K562 (cell line): ENCODE measurements around the gene PPP1R15A. TPM values are rescaled to one million over a fixed set of nuclear protein-coding genes. Genes with fewer than 3 reads are reported as not detected.

ENCODE experiments used
- CEBPG ChIP-seq, 3 experiments: fragments of 200-800 bp in 1 of 3; sonication (Bioruptor generic) in 1 of 3; sonication (generic) in 1 of 3; formaldehyde crosslinking in 1 of 3; IDR thresholded peaks in 2 of 3; conservative IDR thresholded peaks in 1 of 3; 2 replicates each; pipeline versions ENCODE4 v1.6.1 to v1.8.0; 2016 to 2022; ENCODE audit warnings: missing compliant biosample characterization in 2 of 3, missing genetic modification characterization in 2 of 3, mild to moderate bottlenecking in 1 of 3, missing genetic modification reagents in 1 of 3
- CHD4 ChIP-seq: fragments of 200-600 bp; sonication (generic); IDR thresholded peaks from 3 replicates; pipeline ENCODE4 v1.6.1; 2012; ENCODE audit warnings: low read depth, mild to moderate bottlenecking, mixed read lengths, low read length, inconsistent platforms; ENCODE audit not compliant: insufficient read depth, insufficient replicate concordance, poor library complexity, severe bottlenecking
- ESRRB ChIP-seq: fragments of 250-450 bp; sonication (Bioruptor Pico); IDR thresholded peaks from 2 replicates; pipeline ENCODE4 v1.5.0; 2020; ENCODE audit warnings: mild to moderate bottlenecking, moderate library complexity, borderline replicate concordance
- GABPA ChIP-seq: fragments of 200-800 bp; sonication (Bioruptor generic); conservative IDR thresholded peaks from 2 replicates; pipeline ENCODE4 v1.6.1; 2016; ENCODE audit warnings: low read depth, missing genetic modification characterization, missing compliant biosample characterization
- GABPB2 ChIP-seq: fragments of 250-450 bp; sonication (Bioruptor Pico); conservative IDR thresholded peaks from 2 replicates; pipeline ENCODE4 v1.5.1; 2021; ENCODE audit warnings: mild to moderate bottlenecking
- ILF3 ChIP-seq: fragments of 450-650 bp; IDR thresholded peaks from 2 replicates; pipeline ENCODE4 v1.6.1; 2018; ENCODE audit warnings: antibody characterized with exemption, mild to moderate bottlenecking, moderate library complexity, borderline replicate concordance
- JUNB ChIP-seq: fragments of 450-650 bp; formaldehyde crosslinking; conservative IDR thresholded peaks from 2 replicates; pipeline ENCODE4 v1.4.0; 2020; ENCODE audit warnings: mild to moderate bottlenecking
- NCOA2 ChIP-seq, 2 experiments: fragments of 450-650 bp; IDR thresholded peaks; 2 replicates each; pipeline ENCODE4 v1.6.1; 2018; ENCODE audit warnings: mild to moderate bottlenecking in 2 of 2, moderate library complexity in 1 of 2; ENCODE audit not compliant: partially characterized antibody in 2 of 2
- U2AF2 ChIP-seq: fragments of 200-400 bp; formaldehyde crosslinking; optimal IDR thresholded peaks from 2 replicates; pipeline ENCODE3; 2017; ENCODE audit warnings: low read depth, mild to moderate bottlenecking, low read length
- ZC3H4 ChIP-seq: sonication (generic); formaldehyde crosslinking; IDR thresholded peaks from 2 replicates; pipeline ENCODE4 v1.9.0; 2021; ENCODE audit warnings: missing genetic modification reagents, borderline replicate concordance
- ZNF551 ChIP-seq: fragments of 250-450 bp; sonication (Bioruptor Pico); IDR thresholded peaks from 2 replicates; pipeline ENCODE4 v1.5.0; 2021; ENCODE audit warnings: mild to moderate bottlenecking, moderate library complexity
- polyA plus RNA-seq, 8 experiments: library from polyadenylated mRNA; depleted of rRNA in 4 of 8; stranded (reverse) in 5 of 8; unstranded in 3 of 8; fragments of >200 nt; fragmentation: Nextera tagmentation in 2 of 8; fragmentation: Illumina TruSeq in 1 of 8; extraction: Ambion mirVana in 2 of 8; extraction: Trizol in 1 of 8; gene quantifications; 2 replicates each; pipeline versions ENCODE4 v1.2.1 to v1.2.3, GENCODE V29; 2011 to 2014; ENCODE audit warnings: inconsistent platforms in 1 of 8, missing spikeins in 1 of 8
- total RNA-seq, 7 experiments: library from RNA; depleted of rRNA in 6 of 7; stranded (reverse); fragments of >200 nt in 6 of 7; fragmentation: Illumina TruSeq in 2 of 7; extraction: Trizol in 2 of 7; gene quantifications; 2 replicates each; pipeline versions ENCODE4 v1.2.1 to v1.2.3, GENCODE V29; 2011 to 2021; ENCODE audit warnings: low replicate concordance in 1 of 7
- TF ChIP-seq, protein P1 (sequence below): fragments of 450-650 bp; conservative IDR thresholded peaks from 2 replicates; pipeline ENCODE4 v1.6.1; 2016; ENCODE audit warnings: missing genetic modification characterization, low read depth, mild to moderate bottlenecking, missing compliant biosample characterization, moderate library complexity
- TF ChIP-seq, protein P2 (sequence below): fragments of 450-650 bp; conservative IDR thresholded peaks from 2 replicates; pipeline ENCODE4 v1.6.1; 2016; ENCODE audit warnings: missing genetic modification characterization, low read depth, mild to moderate bottlenecking, control low read depth, missing compliant biosample characterization
- TF ChIP-seq, protein P3 (sequence below): fragments of 250-450 bp; sonication (Bioruptor Pico); IDR thresholded peaks from 2 replicates; pipeline ENCODE4 v1.8.0; 2021; ENCODE audit warnings: moderate library complexity, mild to moderate bottlenecking, inconsistent platforms

PPP1R15A gene
- total and polyA plus RNA-seq, 9 of the 15 experiments (the other 6 are each of a cell fraction or from before 2014, with no cell fraction given): 0.42 to 73.7 (median 44.0) TPM

DNA sequence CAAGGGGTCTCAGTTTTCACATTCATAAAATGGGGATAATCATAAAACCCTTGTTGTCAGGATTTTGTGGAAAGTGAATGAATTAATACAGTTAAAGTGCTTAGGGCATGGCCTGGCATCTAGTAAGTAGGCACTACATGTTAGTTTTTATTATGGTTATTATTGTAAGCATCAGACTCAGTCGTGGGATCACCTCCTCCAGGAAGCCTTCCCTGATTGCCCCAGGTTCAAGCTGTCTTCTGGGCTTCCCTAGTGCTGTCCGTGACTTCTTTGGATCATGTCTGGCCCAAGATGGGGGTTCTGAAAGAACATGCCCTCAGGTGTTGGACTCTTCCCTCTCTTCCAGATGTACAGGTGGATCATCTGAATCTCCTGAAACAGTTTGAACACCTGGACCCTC, 38.6 kb downstream of the PPP1R15A start (continued):
- TF ChIP-seq, protein P1, sequence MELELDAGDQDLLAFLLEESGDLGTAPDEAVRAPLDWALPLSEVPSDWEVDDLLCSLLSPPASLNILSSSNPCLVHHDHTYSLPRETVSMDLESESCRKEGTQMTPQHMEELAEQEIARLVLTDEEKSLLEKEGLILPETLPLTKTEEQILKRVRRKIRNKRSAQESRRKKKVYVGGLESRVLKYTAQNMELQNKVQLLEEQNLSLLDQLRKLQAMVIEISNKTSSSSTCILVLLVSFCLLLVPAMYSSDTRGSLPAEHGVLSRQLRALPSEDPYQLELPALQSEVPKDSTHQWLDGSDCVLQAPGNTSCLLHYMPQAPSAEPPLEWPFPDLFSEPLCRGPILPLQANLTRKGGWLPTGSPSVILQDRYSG (tag): no peak
- no peak for TF ChIP-seq GABPB2 (CRISPR knock-in tag)
- TF ChIP-seq CHD4: peak; percentile 72
- TF ChIP-seq ZNF551 (CRISPR knock-in tag): no peak
- TF ChIP-seq ZC3H4: no peak
- no peak for TF ChIP-seq GABPA
- no peak for TF ChIP-seq JUNB (CRISPR knock-in tag)
- no peak for TF ChIP-seq ILF3
- TF ChIP-seq, protein P2, sequence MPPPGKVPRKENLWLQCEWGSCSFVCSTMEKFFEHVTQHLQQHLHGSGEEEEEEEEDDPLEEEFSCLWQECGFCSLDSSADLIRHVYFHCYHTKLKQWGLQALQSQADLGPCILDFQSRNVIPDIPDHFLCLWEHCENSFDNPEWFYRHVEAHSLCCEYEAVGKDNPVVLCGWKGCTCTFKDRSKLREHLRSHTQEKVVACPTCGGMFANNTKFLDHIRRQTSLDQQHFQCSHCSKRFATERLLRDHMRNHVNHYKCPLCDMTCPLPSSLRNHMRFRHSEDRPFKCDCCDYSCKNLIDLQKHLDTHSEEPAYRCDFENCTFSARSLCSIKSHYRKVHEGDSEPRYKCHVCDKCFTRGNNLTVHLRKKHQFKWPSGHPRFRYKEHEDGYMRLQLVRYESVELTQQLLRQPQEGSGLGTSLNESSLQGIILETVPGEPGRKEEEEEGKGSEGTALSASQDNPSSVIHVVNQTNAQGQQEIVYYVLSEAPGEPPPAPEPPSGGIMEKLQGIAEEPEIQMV (tag): no peak
- TF ChIP-seq, protein P3, sequence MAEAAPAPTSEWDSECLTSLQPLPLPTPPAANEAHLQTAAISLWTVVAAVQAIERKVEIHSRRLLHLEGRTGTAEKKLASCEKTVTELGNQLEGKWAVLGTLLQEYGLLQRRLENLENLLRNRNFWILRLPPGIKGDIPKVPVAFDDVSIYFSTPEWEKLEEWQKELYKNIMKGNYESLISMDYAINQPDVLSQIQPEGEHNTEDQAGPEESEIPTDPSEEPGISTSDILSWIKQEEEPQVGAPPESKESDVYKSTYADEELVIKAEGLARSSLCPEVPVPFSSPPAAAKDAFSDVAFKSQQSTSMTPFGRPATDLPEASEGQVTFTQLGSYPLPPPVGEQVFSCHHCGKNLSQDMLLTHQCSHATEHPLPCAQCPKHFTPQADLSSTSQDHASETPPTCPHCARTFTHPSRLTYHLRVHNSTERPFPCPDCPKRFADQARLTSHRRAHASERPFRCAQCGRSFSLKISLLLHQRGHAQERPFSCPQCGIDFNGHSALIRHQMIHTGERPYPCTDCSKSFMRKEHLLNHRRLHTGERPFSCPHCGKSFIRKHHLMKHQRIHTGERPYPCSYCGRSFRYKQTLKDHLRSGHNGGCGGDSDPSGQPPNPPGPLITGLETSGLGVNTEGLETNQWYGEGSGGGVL (CRISPR knock-in tag): no peak
- no peak for TF ChIP-seq CEBPG (CRISPR knock-in tag; IDR thresholded peaks at IDR 0.05)
- TF ChIP-seq CEBPG (tag; conservative IDR thresholded peaks at IDR 0.05 in 1 of 2, IDR thresholded peaks at IDR 0.05 in 1 of 2): no peak
- no peak for TF ChIP-seq NCOA2 (IDR thresholded peaks at IDR 0.05; ENCODE audit: partially characterized antibody in 2 of 2)
- no peak for TF ChIP-seq ESRRB (CRISPR knock-in tag)
- TF ChIP-seq U2AF2: no peak
